MM.1S (cell line): Measurements from ENCODE around the gene NDUFB2.

Experiments
- DNase-seq: peaks from one replicate; pipeline ENCODE4 v3.0.0-alpha.2; 2015
- H2AFZ ChIP-seq: fragments of 300-600 bp; sonication (generic); 2 replicates; pipeline ENCODE4 v1.6.0; 2016; ENCODE audit warnings: antibody characterized with exemption, low read length
- H3F3A ChIP-seq: fragments of 300-600 bp; sonication (generic); 2 replicates; pipeline ENCODE4 v1.6.1; 2016; ENCODE audit warnings: mild to moderate bottlenecking, antibody characterized with exemption, low read length, moderate library complexity, mixed read lengths; ENCODE audit not compliant: insufficient read depth
- H3K27ac ChIP-seq: fragments of 300-600 bp; sonication (generic); 2 replicates; pipeline ENCODE4 v1.5.1; 2016; ENCODE audit warnings: mild to moderate bottlenecking, low read length
- H3K27me3 ChIP-seq: fragments of 300-600 bp; sonication (generic); replicated peaks from 2 replicates; pipeline ENCODE4 v1.6.0; 2016; ENCODE audit warnings: low read length; ENCODE audit not compliant: insufficient read depth
- H3K36me3 ChIP-seq: fragments of 300-600 bp; sonication (generic); replicated peaks from 2 replicates; pipeline ENCODE4 v1.6.1; 2016; ENCODE audit warnings: mild to moderate bottlenecking, low read length, mixed read lengths; ENCODE audit not compliant: insufficient read depth
- H3K4me1 ChIP-seq: fragments of 300-600 bp; sonication (generic); 2 replicates; pipeline ENCODE4 v1.6.1; 2016; ENCODE audit warnings: low read length, mixed read lengths
- H3K4me2 ChIP-seq: fragments of 300-600 bp; sonication (generic); 2 replicates; pipeline ENCODE4 v1.6.0; 2016; ENCODE audit warnings: low read depth, low read length
- H3K4me3 ChIP-seq: fragments of 300-600 bp; sonication (generic); 2 replicates; pipeline ENCODE4 v1.5.1; 2016; ENCODE audit warnings: low read length, mixed read lengths
- H3K79me2 ChIP-seq: fragments of 300-600 bp; sonication (generic); 2 replicates; pipeline ENCODE4 v1.6.1; 2016; ENCODE audit warnings: mixed run types, low read length, mixed read lengths
- H3K9ac ChIP-seq: fragments of 300-600 bp; sonication (generic); 2 replicates; pipeline ENCODE4 v1.6.1; 2016; ENCODE audit warnings: low read length, mixed read lengths
- H3K9me2 ChIP-seq: fragments of 300-600 bp; sonication (generic); replicated peaks from 2 replicates; pipeline ENCODE4 v1.6.1; 2016; ENCODE audit warnings: mild to moderate bottlenecking, low read length, mixed read lengths; ENCODE audit not compliant: insufficient read depth
- H3K9me3 ChIP-seq: fragments of 300-600 bp; sonication (generic); replicated peaks from 2 replicates; pipeline ENCODE4 v1.6.1; 2016; ENCODE audit warnings: mild to moderate bottlenecking, low read length, mixed read lengths; ENCODE audit not compliant: insufficient read depth
- H4K20me1 ChIP-seq: fragments of 300-600 bp; sonication (generic); 2 replicates; pipeline ENCODE4 v1.6.1; 2016; ENCODE audit warnings: mild to moderate bottlenecking, low read length, moderate library complexity, mixed read lengths; ENCODE audit not compliant: insufficient read depth
- CTCF ChIP-seq: fragments of 300-600 bp; sonication (generic); IDR thresholded peaks from 2 replicates; pipeline ENCODE4 v1.5.1; 2016; ENCODE audit warnings: antibody characterized with exemption, low read length, mixed read lengths
- EZH2 ChIP-seq: fragments of 300-600 bp; sonication (generic); optimal IDR thresholded peaks from 2 replicates; pipeline ENCODE3; 2017; ENCODE audit warnings: low read depth, mild to moderate bottlenecking, antibody characterized with exemption, low read length, mixed read lengths
- EZH2phosphoT487 ChIP-seq: fragments of 300-600 bp; sonication (generic); IDR thresholded peaks from 2 replicates; pipeline ENCODE4 v1.6.1; 2018; ENCODE audit warnings: antibody characterized with exemption, low read length

NDUFB2 gene

GRCh38 chr7:140696024-140696679, 356 bp upstream of the NDUFB2 start:
- TF ChIP-seq EZH2 (no peak), CTCF (no peak), EZH2phosphoT487 (no peak)
- Histone ChIP-seq H2AFZ (peak overlapping the region; percentile 88), H3K27ac (peak overlapping the region; percentile 65; the same call in 1 of the 2 replicates), H3K4me1 (peaks cover 11% of the 10 kb centered on the region), H3K4me3 (peak overlapping the region; percentile 98), H3K36me3 (no peaks in the 10 kb centered on the region), H3K79me2 (peaks cover 46% of the 10 kb centered on the region), H3K9ac (peak overlapping the region; percentile 81; the same call in 1 of the 2 replicates), H3K27me3 (no peaks in the 10 kb centered on the region), H4K20me1 (no peaks in the 10 kb centered on the region), H3K9me2 (no peaks in the 10 kb centered on the region), H3K4me2 (peak overlapping the region; percentile 81), H3F3A (no peaks in the 10 kb centered on the region), H3K9me3 (no peaks in the 10 kb centered on the region)
- DNase-seq, result peak; percentile 96

DNA sequence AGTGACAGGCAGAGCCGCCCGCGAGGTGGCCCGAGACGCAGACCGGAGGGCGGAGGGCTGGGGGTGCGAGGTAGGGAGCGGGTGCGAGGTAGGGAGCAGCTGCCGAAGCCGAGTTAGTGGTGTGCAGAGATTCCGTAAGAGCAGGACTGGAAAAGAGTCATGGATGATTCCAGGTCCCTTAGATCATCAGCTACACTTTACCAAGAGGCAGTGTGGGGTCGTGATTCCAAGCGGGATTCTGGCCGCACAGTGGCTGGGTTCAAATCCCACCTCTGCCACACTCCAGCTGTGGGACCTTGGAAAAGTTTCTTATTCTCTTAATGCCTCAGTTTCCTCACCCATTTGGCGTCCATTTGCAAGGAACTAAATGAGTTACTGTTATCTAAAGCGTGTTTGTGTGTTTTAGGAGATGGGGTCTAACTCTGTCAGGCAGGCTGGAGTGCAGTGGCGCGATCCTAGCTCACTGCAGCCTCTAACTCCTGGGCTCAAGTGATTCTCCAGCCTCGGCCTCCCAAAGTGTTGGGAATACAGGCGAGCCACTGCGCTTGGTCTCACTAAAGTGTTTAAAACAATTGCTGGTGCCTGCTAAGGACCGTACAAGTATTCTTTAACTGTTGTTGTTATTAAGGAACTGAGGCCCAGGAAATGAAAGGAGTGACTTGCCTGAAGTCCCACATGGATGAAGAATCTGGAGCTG, 1.1 kb downstream of the NDUFB2 start:
- Histone ChIP-seq H4K20me1 (no peaks in the 10 kb centered on the region; the same call in 1 of the 2 replicates), H3K9ac (peak overlapping the region; percentile 81), H3K9me3 (no peaks in the 10 kb centered on the region), H3K27me3 (no peaks in the 10 kb centered on the region), H3K4me1 (peaks cover 11% of the 10 kb centered on the region), H3K4me3 (peak overlapping the region; percentile 98), H2AFZ (peak overlapping the region; percentile 88), H3K4me2 (peak overlapping the region; percentile 81), H3K79me2 (peaks cover 61% of the 10 kb centered on the region), H3K27ac (peak overlapping the region; percentile 65; the same call in 1 of the 2 replicates), H3F3A (no peaks in the 10 kb centered on the region), H3K36me3 (no peaks in the 10 kb centered on the region), H3K9me2 (no peaks in the 10 kb centered on the region)
- TF ChIP-seq CTCF, result 0 out of 2 replicates have a peak, but pooled peaks have one; percentile 1
- no peak for TF ChIP-seq EZH2phosphoT487
- no peak for DNase-seq

- H4K20me1 ChIP-seq, result no peaks in the 10 kb centered on the region; the same call in 1 of the 2 replicates
- H3K36me3 ChIP-seq, result no peaks in the 10 kb centered on the region
- H3K4me3 ChIP-seq, result no peak overlapping the region
- H3K9me2 ChIP-seq, result no peaks in the 10 kb centered on the region
- no peak overlapping the region for H2AFZ ChIP-seq
- no peaks in the 10 kb centered on the region for H3K9me3 ChIP-seq
- DNase-seq, result no peak
- TF ChIP-seq CTCF (no peak), EZH2 (no peak), EZH2phosphoT487 (no peak)
- H3F3A ChIP-seq, result no peaks in the 10 kb centered on the region
- H3K9ac ChIP-seq, result no peak overlapping the region
- H3K27me3 ChIP-seq, result no peaks in the 10 kb centered on the region
- no peak overlapping the region for H3K4me2 ChIP-seq
- no peak overlapping the region for H3K27ac ChIP-seq
- H3K79me2 ChIP-seq, result peaks cover 69% of the 10 kb centered on the region
- H3K4me1 ChIP-seq, result peaks cover 11% of the 10 kb centered on the region
Observed at GRCh38 chr7:140698477-140698876, 2.0 kb downstream of the NDUFB2 start.
